Measurements from ENCODE around the gene NATD1.
"Not testable (repeated sequence)": the region's sequence is repeated elsewhere in the genome, so short reads cannot be mapped to it uniquely, and the experiment has no call there.

Gene NATD1

DNA sequence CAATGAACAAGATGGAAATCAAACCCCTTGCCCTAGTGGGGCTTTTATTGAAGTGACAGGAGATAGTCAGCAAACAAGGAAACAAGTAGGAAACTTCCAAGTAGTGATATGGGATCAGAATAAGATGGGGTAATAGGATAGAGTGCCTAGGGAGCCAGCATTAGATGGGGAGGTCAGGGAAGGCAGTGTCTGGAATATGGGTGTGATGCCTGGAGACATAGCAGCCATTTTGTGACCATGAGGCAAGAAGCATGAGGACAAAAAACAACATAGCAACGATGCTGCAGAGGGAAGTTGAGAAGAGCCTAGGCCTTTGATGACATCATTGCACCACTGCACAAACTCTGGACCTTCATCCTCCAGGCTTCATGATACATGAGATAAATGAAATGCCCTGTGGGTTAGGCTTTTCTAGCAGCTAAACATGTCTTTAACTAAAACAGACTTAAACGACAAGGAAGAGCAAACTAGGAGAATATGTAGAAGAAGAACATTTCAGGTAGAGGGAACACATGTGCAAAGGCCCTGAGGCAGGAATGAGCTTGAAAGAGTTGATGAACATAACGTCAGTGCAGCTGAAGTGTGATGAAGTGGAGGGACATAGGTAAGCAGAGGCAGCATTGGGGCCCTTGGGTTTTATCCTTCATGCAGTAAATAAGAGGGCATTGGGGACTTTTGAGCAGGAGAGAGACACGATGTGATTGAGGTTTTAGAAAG is 21.0 kb downstream of the NATD1 start:
- in situ Hi-C loops (cut with HindIII; ENCODE audit: low pct_ligation_motif_present, low pct_unique_long_range_greater_than_20kb, low sequenced_read_pairs): no loop called here
- no peak for DNase-seq

GRCh38 chr17:21231533-21231932 is 21.7 kb downstream of the NATD1 start:
- in situ Hi-C loops (cut with HindIII; ENCODE audit: low pct_ligation_motif_present, low pct_unique_long_range_greater_than_20kb, low sequenced_read_pairs): no loop called here
- DNase-seq: no peak

GRCh38 chr17:21228845-21229244 is 24.4 kb downstream of the NATD1 start:
- in situ Hi-C loops (cut with HindIII; ENCODE audit: low pct_ligation_motif_present, low pct_unique_long_range_greater_than_20kb, low sequenced_read_pairs): no loop called here
- DNase-seq: no peak

DNA sequence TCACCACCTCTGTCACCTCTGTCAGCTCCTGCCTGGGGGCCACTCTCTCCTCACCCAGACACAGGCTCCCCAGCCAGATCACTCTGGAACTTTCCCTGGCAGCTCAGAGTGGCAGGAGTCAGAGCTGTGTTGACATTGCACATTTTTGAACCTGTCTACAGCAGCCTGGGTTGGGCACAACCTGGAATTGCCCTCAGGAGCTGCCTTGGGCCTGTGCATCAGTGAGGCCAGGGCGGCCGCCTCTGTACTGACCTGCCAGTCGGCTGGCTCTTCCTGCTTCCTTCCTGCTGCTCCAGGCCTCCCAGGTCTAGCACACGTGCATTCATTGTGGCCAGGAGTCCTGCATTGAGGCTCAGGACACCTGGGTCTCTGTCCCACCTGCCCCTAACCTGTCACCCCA is 25.1 kb downstream of the NATD1 start:
- DNase-seq: no peak
- in situ Hi-C loops (cut with HindIII; ENCODE audit: low pct_ligation_motif_present, low pct_unique_long_range_greater_than_20kb, low sequenced_read_pairs): no loop called here

GRCh38 chr17:21227277-21227676 is 25.9 kb downstream of the NATD1 start:
- in situ Hi-C loops (cut with HindIII; ENCODE audit: low pct_ligation_motif_present, low pct_unique_long_range_greater_than_20kb, low sequenced_read_pairs); DNase-seq: not testable (repeated sequence)

GRCh38 chr17:21223086-21223485 is 30.1 kb downstream of the NATD1 start:
- DNase-seq: no peak
- in situ Hi-C loops (cut with HindIII; ENCODE audit: low pct_ligation_motif_present, low pct_unique_long_range_greater_than_20kb, low sequenced_read_pairs): no loop called here

- in situ Hi-C loops (cut with HindIII; ENCODE audit: low pct_ligation_motif_present, low pct_unique_long_range_greater_than_20kb, low sequenced_read_pairs): no loop called here
- DNase-seq: no peak
Observed at GRCh38 chr17:21218831-21219380, 34.3 kb downstream of the NATD1 start.

GRCh38 chr17:21218101-21218500 is 35.1 kb downstream of the NATD1 start:
- DNase-seq: no peak
- in situ Hi-C loops (cut with HindIII; ENCODE audit: low pct_ligation_motif_present, low pct_unique_long_range_greater_than_20kb, low sequenced_read_pairs): no loop called here

- no peak for DNase-seq
- in situ Hi-C loops (cut with HindIII; ENCODE audit: low pct_ligation_motif_present, low pct_unique_long_range_greater_than_20kb, low sequenced_read_pairs): no loop called here
Observed at GRCh38 chr17:21217346-21217745, 35.9 kb downstream of the NATD1 start.

DNA sequence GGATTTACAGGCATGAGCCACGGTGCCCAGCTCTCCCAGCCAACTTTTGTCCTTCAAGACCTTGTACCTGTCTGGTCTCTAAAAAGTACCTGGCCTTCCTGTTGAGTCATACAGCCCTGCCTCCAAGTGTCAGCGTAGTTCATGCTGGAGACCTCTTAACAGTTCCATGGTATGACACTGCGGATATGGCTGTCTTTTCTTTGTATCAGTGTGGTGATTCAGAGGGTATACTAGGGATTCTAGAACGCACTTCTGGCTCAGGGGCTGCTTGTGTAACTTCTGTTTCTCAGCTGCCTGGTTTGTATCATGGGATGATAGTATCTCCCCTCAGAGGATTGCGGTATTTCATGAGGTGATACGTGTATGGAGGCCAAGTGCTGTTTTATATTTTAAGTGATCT is 37.3 kb downstream of the NATD1 start:
- in situ Hi-C loops (cut with HindIII; ENCODE audit: low pct_ligation_motif_present, low pct_unique_long_range_greater_than_20kb, low sequenced_read_pairs): no loop called here
- DNase-seq: no peak

DNA sequence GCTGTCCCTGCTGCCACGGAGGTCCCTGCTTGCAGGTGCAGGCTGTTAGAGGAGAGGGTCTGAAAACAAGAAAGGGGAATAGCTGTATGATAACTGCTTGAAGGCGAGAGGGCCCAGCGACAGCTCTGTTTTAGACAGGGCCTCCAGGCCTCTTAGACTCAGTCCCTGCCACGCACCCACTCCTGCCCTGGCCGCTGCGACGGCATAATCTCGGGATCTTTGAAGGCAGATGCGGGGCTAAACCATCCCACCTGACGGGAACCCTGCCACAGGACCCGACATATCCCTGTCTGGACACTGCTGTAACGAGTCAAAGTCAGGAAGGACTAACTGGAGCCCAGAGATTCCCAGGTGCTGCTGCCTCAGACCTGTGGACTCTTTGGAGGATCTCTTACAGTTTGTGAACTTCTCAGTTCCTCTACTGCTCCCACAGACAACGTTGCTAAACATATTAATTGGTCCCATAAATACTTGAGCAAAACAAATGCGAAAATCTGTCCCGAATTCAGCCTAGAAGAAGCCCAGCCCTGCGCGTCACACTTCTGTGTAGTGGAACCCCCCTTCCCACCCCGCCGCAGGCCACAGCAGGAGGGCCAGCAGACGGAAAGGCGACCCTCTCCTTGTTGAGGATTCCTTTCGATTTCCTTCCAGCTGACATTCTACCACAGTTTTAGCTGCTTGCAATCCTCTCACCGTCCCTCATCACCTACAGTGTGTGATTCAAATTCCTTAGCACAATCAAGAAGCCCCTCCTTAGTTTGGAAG is 38.3 kb downstream of the NATD1 start:
- in situ Hi-C loops (cut with HindIII; ENCODE audit: low pct_ligation_motif_present, low pct_unique_long_range_greater_than_20kb, low sequenced_read_pairs): no loop called here
- no peak for DNase-seq

- peak; percentile 96 for DNase-seq
- in situ Hi-C loops (cut with HindIII; ENCODE audit: low pct_ligation_motif_present, low pct_unique_long_range_greater_than_20kb, low sequenced_read_pairs): no loop called here
Observed at GRCh38 chr17:21214015-21214776, 39.0 kb downstream of the NATD1 start, which contains the start of gene TMEM11. TMEM11 (minus strand) TSS chr17:21214161; CDS start chr17:21214152, 9 bp downstream.

DNA sequence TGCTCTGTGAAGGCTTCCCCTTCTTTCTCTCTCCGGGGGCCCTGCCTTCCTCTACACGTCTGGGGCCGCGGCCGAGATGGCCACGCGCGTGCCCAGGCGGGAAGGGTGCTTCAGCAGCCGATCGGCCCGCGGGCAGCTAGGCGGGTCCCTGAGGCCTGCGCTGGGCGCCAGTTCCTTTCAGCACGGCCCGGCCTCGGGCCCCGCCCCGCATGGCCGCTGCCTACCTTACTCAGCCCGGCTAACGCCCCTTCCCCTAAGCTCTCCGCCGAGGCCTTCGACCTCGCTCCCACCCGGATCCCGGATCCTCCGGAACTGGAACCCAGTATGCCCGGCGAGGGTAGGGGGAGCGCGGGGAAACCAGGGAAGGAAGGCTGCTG is 39.6 kb downstream of the NATD1 start:
- DNase-seq: peak; percentile 33

DNA sequence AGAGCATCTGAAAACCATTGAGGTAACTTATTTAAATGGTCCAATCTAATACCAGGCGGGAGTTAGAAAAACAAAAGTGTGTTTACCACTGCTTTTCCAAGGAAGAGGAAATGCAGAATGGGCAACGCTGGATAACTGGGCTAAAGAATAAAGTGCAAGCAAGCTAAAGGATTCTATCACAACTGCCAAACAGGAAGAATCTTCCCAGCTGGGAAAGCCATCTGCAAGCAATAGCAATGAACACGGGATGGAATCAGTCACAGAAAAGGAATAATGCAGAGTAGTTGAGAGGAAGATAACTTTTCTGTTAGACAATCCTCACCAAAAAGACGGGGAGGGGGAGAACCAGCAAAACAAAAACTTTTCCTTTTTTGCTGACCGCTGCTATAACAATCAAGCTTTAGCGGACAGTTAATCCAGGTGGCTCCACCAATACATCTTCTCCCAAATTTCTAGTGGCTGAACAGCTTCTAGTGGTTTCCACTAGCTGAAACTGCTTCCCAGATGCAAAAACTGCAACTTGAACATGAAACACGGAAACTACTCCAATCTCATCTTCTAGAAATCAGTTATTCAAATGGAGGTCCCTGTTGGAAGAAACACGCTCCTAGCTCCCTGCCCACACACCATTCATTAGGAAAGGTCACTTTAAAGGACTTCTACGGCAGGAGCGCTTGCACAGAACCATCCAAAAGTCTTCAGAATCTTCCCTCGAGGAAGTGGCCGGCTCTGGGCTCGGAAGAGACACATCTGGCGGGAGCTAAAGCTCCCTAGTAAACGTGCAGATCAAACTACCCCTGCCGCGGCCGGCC is 40.2 kb downstream of the NATD1 start:
- in situ Hi-C loops (cut with HindIII; ENCODE audit: low pct_ligation_motif_present, low pct_unique_long_range_greater_than_20kb, low sequenced_read_pairs): no loop called here
- no peak for DNase-seq

More for the DNA sequence above, 39.6 kb downstream of the NATD1 start:
- in situ Hi-C loops (cut with HindIII; ENCODE audit: low pct_ligation_motif_present, low pct_unique_long_range_greater_than_20kb, low sequenced_read_pairs): no loop called here

GRCh38 chr17:21211825-21212479 is 41.3 kb downstream of the NATD1 start:
- in situ Hi-C loops (cut with HindIII; ENCODE audit: low pct_ligation_motif_present, low pct_unique_long_range_greater_than_20kb, low sequenced_read_pairs): no loop called here
- no peak for DNase-seq

- in situ Hi-C loops (cut with HindIII; ENCODE audit: low pct_ligation_motif_present, low pct_unique_long_range_greater_than_20kb, low sequenced_read_pairs): no loop called here
- no peak for DNase-seq
Observed at GRCh38 chr17:21210411-21211076, 42.7 kb downstream of the NATD1 start.

DNA sequence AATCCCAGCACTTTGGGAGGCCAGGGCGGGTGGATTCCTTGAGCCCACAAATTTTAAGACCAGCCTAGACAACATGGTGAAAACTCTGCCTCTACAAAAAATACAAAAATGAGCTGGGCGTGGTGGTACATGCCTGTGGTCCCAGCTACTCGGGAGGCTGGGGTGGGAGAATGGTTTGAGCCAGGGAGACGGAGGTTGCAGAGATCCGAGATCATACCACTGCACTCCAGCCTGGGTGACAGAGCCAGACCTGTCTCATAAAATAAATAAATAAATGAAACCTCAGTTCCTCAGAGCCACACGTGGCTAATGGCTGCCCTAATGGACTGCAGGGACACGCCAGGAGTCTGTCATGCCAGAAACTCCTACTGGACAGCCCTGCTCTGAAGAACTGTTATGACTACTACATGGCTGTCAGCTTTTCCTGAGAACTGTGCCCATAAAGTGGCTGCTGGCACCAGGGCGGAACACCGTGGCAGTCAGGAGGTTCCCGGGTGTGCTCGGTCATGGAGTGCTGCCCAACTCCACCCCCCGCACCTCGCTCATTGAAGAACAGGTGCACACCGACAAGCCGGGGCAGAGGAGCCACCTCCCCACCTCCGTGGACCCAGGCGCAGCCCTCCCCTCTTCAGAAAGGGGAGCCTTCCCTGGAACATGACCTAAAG is 43.6 kb downstream of the NATD1 start:
- in situ Hi-C loops (cut with HindIII; ENCODE audit: low pct_ligation_motif_present, low pct_unique_long_range_greater_than_20kb, low sequenced_read_pairs): no loop called here
- no peak for DNase-seq
